H9 (cell line): Measurements from ENCODE around the gene ADCY5. TPM values are rescaled to one million over a fixed set of nuclear protein-coding genes. Genes with fewer than 3 reads are reported as not detected.

Experiments used
- DNase-seq: peaks from one replicate; pipeline ENCODE4 v3.0.0-alpha.2; 2017
- H2AFZ ChIP-seq: one replicate; pipeline ENCODE4 v1.6.1; 2013; ENCODE audit warnings: mild to moderate bottlenecking, low read length, control low read depth, moderate library complexity
- H2AK5ac ChIP-seq: 2 replicates; pipeline ENCODE4 v1.6.1; 2013; ENCODE audit warnings: low read length, control low read depth, mixed read lengths; ENCODE audit not compliant: insufficient read length
- H2BK120ac ChIP-seq: one replicate; pipeline ENCODE4 v1.6.1; 2013; ENCODE audit warnings: low read depth, mild to moderate bottlenecking, low read length, control low read depth, inconsistent platforms; ENCODE audit not compliant: poor library complexity, severe bottlenecking
- H2BK12ac ChIP-seq: 2 replicates; pipeline ENCODE4 v1.6.1; 2013; ENCODE audit warnings: low read length, control low read depth, mixed read lengths, low read depth; ENCODE audit not compliant: insufficient read length
- H2BK15ac ChIP-seq: 2 replicates; pipeline ENCODE4 v1.6.1; 2013; ENCODE audit warnings: low read depth, low read length, control low read depth
- H2BK20ac ChIP-seq: one replicate; pipeline ENCODE4 v1.6.1; 2013; ENCODE audit warnings: low read depth, mild to moderate bottlenecking, low read length, control low read depth, inconsistent platforms; ENCODE audit not compliant: poor library complexity, severe bottlenecking
- H2BK5ac ChIP-seq: 2 replicates; pipeline ENCODE4 v1.6.1; 2013; ENCODE audit warnings: low read length, control low read depth, mixed read lengths; ENCODE audit not compliant: insufficient read length
- H3K14ac ChIP-seq: 2 replicates; pipeline ENCODE4 v1.6.1; 2013; ENCODE audit warnings: low read length, control low read depth; ENCODE audit not compliant: insufficient read depth
- H3K18ac ChIP-seq: 2 replicates; pipeline ENCODE4 v1.6.1; 2013; ENCODE audit warnings: low read depth, mild to moderate bottlenecking, mixed read lengths, low read length, control low read depth; ENCODE audit not compliant: insufficient read length
- H3K23ac ChIP-seq: 2 replicates; pipeline ENCODE4 v1.6.1; 2013; ENCODE audit warnings: low read length, control low read depth, mixed read lengths, low read depth; ENCODE audit not compliant: insufficient read length
- H3K23me2 ChIP-seq: 2 replicates; pipeline ENCODE4 v1.6.1; 2013; ENCODE audit warnings: low read depth, mild to moderate bottlenecking, mixed read lengths, low read length, control low read depth; ENCODE audit not compliant: insufficient read length, poor library complexity, severe bottlenecking
- H3K27ac ChIP-seq: 2 replicates; pipeline ENCODE4 v1.5.1; 2013; ENCODE audit warnings: low read length, control low read depth, mixed read lengths, low read depth; ENCODE audit not compliant: insufficient read length
- H3K27me3 ChIP-seq: 2 replicates; pipeline ENCODE4 v1.6.1; 2013; ENCODE audit warnings: low read length, control low read depth, inconsistent platforms; ENCODE audit not compliant: insufficient read depth
- H3K4ac ChIP-seq: 2 replicates; pipeline ENCODE4 v1.6.1; 2013; ENCODE audit warnings: low read depth, mild to moderate bottlenecking, control low read depth, inconsistent platforms, low read length, moderate library complexity
- H3K4me1 ChIP-seq: 2 replicates; pipeline ENCODE4 v1.6.1; 2013; ENCODE audit warnings: low read length, control low read depth, inconsistent platforms; ENCODE audit not compliant: insufficient read depth
- H3K4me2 ChIP-seq: 2 replicates; pipeline ENCODE4 v1.6.1; 2013; ENCODE audit warnings: low read length, control low read depth, mixed read lengths; ENCODE audit not compliant: insufficient read length, insufficient read depth
- H3K56ac ChIP-seq: 2 replicates; pipeline ENCODE4 v1.6.1; 2013; ENCODE audit warnings: low read depth, mild to moderate bottlenecking, mixed read lengths, low read length, control low read depth; ENCODE audit not compliant: insufficient read length
- H3K79me1 ChIP-seq: 2 replicates; pipeline ENCODE4 v1.6.1; 2013; ENCODE audit warnings: low read depth, mild to moderate bottlenecking, moderate library complexity, low read length, control low read depth, inconsistent platforms; ENCODE audit not compliant: insufficient read depth, poor library complexity, severe bottlenecking
- H3K79me2 ChIP-seq: 2 replicates; pipeline ENCODE4 v1.6.1; 2013; ENCODE audit warnings: low read length, control low read depth, inconsistent platforms; ENCODE audit not compliant: insufficient read depth
- H3K9ac ChIP-seq: 2 replicates; pipeline ENCODE4 v1.6.1; 2013; ENCODE audit warnings: low read length, control low read depth, mixed read lengths; ENCODE audit not compliant: insufficient read length; ENCODE audit errors: extremely low read depth
- H3K9me3 ChIP-seq: one replicate; pipeline ENCODE4 v1.6.1; 2013; ENCODE audit warnings: low read depth, low read length, inconsistent platforms; ENCODE audit not compliant: control insufficient read depth
- H3T11ph ChIP-seq: one replicate; pipeline ENCODE4 v1.6.1; 2013; ENCODE audit warnings: mild to moderate bottlenecking, low read length, control low read depth, inconsistent platforms
- H4K20me1 ChIP-seq: one replicate; pipeline ENCODE4 v1.6.1; 2013; ENCODE audit not compliant: control insufficient read depth, insufficient read length, insufficient read depth
- H4K5ac ChIP-seq: 2 replicates; pipeline ENCODE4 v1.6.1; 2013; ENCODE audit warnings: low read depth, mild to moderate bottlenecking, mixed read lengths, low read length, control low read depth; ENCODE audit not compliant: insufficient read length
- H4K8ac ChIP-seq: replicated peaks from 2 replicates; pipeline ENCODE4 v1.6.1; 2013; ENCODE audit warnings: low read length, control low read depth, mixed read lengths, low read depth; ENCODE audit not compliant: insufficient read length
- H4K91ac ChIP-seq: 2 replicates; pipeline ENCODE4 v1.6.1; 2013; ENCODE audit warnings: low read depth, mild to moderate bottlenecking, moderate library complexity, mixed read lengths, low read length, control low read depth; ENCODE audit not compliant: insufficient read length
- H3K27ac Mint-ChIP-seq, 3 experiments: 2 replicates in 2 of 3; 3 replicates in 1 of 3; pipeline ENCODE4 v1.8.0; 2020 to 2021; ENCODE audit warnings: mixed read lengths in 3 of 3, mild to moderate bottlenecking in 1 of 3, moderate library complexity in 1 of 3
- H3K27me3 Mint-ChIP-seq: 2 replicates; pipeline ENCODE4 v1.8.0; 2021; ENCODE audit warnings: low read depth, mild to moderate bottlenecking, moderate library complexity, mixed read lengths
- H3K36me3 Mint-ChIP-seq, 3 experiments: 2 replicates in 2 of 3; 3 replicates in 1 of 3; pipeline ENCODE4 v1.8.0; 2020 to 2021; ENCODE audit warnings: low read depth in 3 of 3, mixed read lengths in 3 of 3; ENCODE audit not compliant: insufficient read depth in 1 of 3
- H3K4me1 Mint-ChIP-seq, 2 experiments: 2 replicates each; pipeline ENCODE4 v1.8.0; 2020; ENCODE audit warnings: mixed read lengths in 2 of 2
- H3K4me3 Mint-ChIP-seq, 2 experiments: 2 replicates in 1 of 2; 3 replicates in 1 of 2; pipeline ENCODE4 v1.8.0; 2020 to 2021; ENCODE audit warnings: mild to moderate bottlenecking in 2 of 2, mixed read lengths in 2 of 2, moderate library complexity in 1 of 2
- H3K9me3 Mint-ChIP-seq, 2 experiments: 2 replicates in 1 of 2; 3 replicates in 1 of 2; pipeline ENCODE4 v1.8.0; 2020; ENCODE audit warnings: mild to moderate bottlenecking in 2 of 2, mixed read lengths in 2 of 2, moderate library complexity in 1 of 2
- CTCF ChIP-seq: fragments of 200-600 bp; sonication (generic); conservative IDR thresholded peaks from 3 replicates; pipeline ENCODE4 v1.8.0; 2021; ENCODE audit warnings: antibody characterized with exemption, mild to moderate bottlenecking
- WGBS: extraction: QIAGEN DNeasy Blood & Tissue Kit; methylation state at CpG from one replicate; pipeline ENCODE4 v1.1.7; 2013; ENCODE audit warnings: missing lambda C conversion rate, low lambda C conversion rate, mixed read lengths; ENCODE audit not compliant: insufficient read length; ENCODE audit errors: extremely low coverage; 5-methylcytosine and 5-hydroxymethylcytosine counted together
- total RNA-seq: library from RNA; stranded (reverse); gene quantifications from 2 replicates; pipeline ENCODE4 v1.2.1, GENCODE V29; 2021

ADCY5 gene
- total RNA-seq, 1 experiment from 2014 or later = 5.0 TPM

DNA sequence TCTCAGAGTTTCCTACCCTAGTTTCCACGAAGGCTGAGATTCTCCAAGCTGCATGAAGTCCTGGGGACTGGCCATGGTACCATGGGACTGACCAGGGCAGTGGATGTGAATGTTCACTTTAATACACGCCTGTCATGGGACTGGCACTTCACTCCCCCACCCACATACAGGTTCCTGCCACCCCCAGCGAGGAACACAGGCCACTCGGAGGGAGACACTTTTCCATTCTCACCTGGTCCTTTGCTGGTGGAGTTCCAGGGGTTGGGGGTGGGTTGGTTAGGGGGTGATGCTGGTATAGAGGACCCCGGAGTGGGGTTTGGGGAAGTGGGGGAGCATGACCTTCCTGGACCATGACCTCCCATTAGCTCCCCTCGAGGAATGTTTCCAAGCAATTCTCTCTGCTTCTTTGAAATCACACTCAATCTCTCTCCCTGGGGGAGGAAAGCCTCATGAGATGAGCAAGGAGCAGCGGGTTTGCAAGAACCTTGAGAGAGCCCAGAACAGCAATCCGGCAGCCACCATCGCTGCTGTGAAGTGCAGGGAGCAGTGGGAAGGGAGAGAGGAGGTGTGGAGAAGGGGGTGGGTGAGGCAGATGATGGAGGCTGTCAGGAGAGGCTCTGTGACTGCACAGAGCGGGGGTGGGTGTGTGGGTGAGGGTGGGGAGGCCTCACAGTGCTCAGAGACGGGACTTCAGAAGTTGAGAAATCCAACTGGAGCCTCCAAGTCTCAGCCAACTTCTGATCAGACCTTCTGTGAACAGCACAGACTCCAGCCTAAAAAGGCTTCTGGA lies 69.7 kb downstream of the ADCY5 start:
- H3K56ac ChIP-seq = no peak overlapping the region
- H2AFZ ChIP-seq = no peak overlapping the region
- peaks cover 2% of the 10 kb centered on the region; the same call in 1 of the 2 replicates for H3K27me3 Mint-ChIP-seq
- DNase-seq = no peak
- no peak overlapping the region for H2AK5ac ChIP-seq
- H3K4ac ChIP-seq = no peak overlapping the region
- H2BK20ac ChIP-seq = no peak overlapping the region
- no peak for TF ChIP-seq CTCF
- H3K4me1 ChIP-seq = peaks cover 2% of the 10 kb centered on the region; the same call in 1 of the 2 replicates
- H4K20me1 ChIP-seq = no peaks in the 10 kb centered on the region
- H3T11ph ChIP-seq = no peak overlapping the region
- peaks cover 11 to 16% of the 10 kb centered on the region in 2 experiments for H3K4me1 Mint-ChIP-seq
- no peaks in the 10 kb centered on the region for H3K36me3 Mint-ChIP-seq
- H4K91ac ChIP-seq = no peak overlapping the region
- no peak overlapping the region for H2BK120ac ChIP-seq
- no peak overlapping the region for H4K8ac ChIP-seq
- H3K27me3 ChIP-seq = no peaks in the 10 kb centered on the region
- H3K4me2 ChIP-seq = no peak overlapping the region
- no peak overlapping the region for H2BK5ac ChIP-seq
- no peak overlapping the region for H3K18ac ChIP-seq
- no peak overlapping the region for H3K4me3 Mint-ChIP-seq
- no peaks in the 10 kb centered on the region for H3K79me2 ChIP-seq
- no CpG with 5 or more reads among the region's 11 CpGs for WGBS
- H3K23me2 ChIP-seq = no peaks in the 10 kb centered on the region
- no peak overlapping the region for H2BK12ac ChIP-seq
- H3K9me3 ChIP-seq = no peaks in the 10 kb centered on the region
- no peak overlapping the region for H2BK15ac ChIP-seq
- H4K5ac ChIP-seq = no peak overlapping the region
- no peak overlapping the region for H3K9ac ChIP-seq
- H3K9me3 Mint-ChIP-seq = no peaks in the 10 kb centered on the region
- H3K27ac ChIP-seq = no peak overlapping the region
- H3K27ac Mint-ChIP-seq = peak overlapping the region in 1 of 3 experiments; percentile 89; a peak in 1 of 7 replicates
- no peaks in the 10 kb centered on the region for H3K79me1 ChIP-seq
- H3K14ac ChIP-seq = no peak overlapping the region
- H3K23ac ChIP-seq = no peak overlapping the region
